ENCODE data around the gene MFSD11. TPM values are rescaled to one million over a fixed set of nuclear protein-coding genes. Genes with fewer than 3 reads are reported as not detected.
"Not testable (repeated sequence)": the region's sequence is repeated elsewhere in the genome, so short reads cannot be mapped to it uniquely, and the experiment has no call there.

MFSD11 gene
- total RNA-seq, 4 donors from 2014 or later, result 17.9 to 38.9 (median 26.3) TPM

GRCh38 chr17:76781056-76781982, 43.4 kb downstream of the MFSD11 start:
- ATAC-seq (ENCODE audit: low FRiP score) (no peak), DNase-seq (ENCODE audit: low spot score) (no peak)

DNA sequence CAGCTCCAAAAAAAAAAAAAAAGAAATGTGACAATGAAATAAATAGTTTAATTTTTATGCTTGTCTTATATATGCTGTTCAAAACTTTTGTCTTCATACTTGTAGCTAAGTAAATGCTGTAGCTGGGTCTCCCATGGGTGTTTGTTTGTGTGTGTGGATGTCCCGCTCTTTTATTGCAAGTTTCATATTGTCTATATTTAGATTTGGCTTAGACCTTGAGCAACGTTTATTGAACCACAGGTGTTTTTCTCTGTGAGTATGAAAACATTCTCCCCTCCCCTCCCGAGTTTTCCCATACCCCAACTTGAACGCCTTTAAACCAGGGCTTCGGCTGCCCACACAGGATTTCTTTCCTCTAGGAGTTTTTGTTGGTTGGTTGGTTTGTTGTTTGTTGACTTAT, 45.2 kb downstream of the MFSD11 start:
- TF ChIP-seq, protein P1, sequence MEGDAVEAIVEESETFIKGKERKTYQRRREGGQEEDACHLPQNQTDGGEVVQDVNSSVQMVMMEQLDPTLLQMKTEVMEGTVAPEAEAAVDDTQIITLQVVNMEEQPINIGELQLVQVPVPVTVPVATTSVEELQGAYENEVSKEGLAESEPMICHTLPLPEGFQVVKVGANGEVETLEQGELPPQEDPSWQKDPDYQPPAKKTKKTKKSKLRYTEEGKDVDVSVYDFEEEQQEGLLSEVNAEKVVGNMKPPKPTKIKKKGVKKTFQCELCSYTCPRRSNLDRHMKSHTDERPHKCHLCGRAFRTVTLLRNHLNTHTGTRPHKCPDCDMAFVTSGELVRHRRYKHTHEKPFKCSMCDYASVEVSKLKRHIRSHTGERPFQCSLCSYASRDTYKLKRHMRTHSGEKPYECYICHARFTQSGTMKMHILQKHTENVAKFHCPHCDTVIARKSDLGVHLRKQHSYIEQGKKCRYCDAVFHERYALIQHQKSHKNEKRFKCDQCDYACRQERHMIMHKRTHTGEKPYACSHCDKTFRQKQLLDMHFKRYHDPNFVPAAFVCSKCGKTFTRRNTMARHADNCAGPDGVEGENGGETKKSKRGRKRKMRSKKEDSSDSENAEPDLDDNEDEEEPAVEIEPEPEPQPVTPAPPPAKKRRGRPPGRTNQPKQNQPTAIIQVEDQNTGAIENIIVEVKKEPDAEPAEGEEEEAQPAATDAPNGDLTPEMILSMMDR (IDR thresholded peaks at IDR 0.05), result no peak
- ATAC-seq (ENCODE audit: low FRiP score), result no peak
- DNase-seq (ENCODE audit: low spot score), result no peak

More at GRCh38 chr17:76781056-76781982, 43.4 kb downstream of the MFSD11 start:
- TF ChIP-seq, protein P1 (IDR thresholded peaks at IDR 0.05), result no peak

DNA sequence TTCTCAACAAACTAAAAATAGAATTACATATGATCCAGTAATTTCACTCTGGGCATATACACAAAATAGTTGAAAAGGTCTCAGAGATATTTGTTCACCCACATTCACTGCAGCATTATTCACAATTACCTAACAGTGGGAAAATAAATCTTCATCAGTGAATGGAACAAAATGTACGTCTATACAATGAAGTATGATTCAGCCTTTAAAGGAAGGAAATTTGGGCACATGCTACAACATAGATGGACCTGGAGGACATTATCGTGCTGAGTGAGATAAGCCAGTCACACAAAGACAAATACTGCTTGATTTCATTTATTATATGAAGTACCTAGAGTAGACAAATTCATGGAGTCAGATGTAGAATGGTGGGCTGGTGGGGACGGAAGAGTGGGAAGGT, 47.0 kb downstream of the MFSD11 start:
- no peak for DNase-seq (ENCODE audit: low spot score)
- ATAC-seq (ENCODE audit: low FRiP score), result no peak
- TF ChIP-seq, protein P1 (IDR thresholded peaks at IDR 0.05), result no peak

DNA sequence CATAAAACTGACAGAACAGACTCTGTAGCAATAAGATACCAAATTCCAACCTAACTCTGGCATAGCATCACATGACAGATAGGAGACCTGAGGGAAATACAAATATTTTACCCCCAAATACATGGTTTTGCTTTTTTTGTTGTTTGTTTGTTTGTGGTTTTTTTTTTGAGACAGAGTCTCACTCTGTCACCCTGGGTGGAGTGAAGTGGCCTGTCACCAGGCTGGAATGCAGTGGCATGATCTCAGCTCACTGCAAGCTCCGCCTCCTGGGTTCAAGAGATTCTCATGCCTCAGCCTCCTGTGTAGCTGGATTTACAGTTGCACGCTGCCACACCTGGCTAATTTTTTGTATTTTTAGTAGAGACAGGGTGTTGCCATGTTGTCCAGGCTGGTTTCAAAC, 49.9 kb downstream of the MFSD11 start:
- DNase-seq (ENCODE audit: low spot score); ATAC-seq (ENCODE audit: low FRiP score): not testable (repeated sequence)

DNA sequence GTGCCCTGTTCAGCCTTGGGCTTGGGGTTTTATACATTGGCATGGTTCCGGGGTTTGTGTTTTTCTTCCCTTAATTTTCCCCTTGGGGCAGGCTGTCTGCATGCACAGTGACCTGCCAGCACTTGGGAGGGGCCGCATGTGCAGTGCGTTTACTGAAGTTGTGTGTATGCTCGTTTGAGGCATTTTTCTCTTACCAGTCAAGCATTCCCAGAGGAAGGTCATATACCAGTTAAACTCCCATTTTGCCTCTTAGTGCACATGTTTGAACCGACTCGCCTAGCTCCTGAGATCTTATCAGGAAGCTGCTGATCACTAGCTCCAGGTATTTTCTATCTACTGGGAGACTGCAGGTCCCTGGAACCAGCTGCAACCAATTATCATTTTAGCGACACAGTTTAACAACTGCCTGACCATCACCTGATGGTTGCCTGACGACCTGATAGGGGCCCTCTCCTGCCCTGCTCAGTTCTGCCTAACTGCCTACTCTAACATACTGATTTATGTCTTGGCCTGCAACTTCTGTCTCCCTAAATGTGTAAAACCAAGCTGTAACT, 51.4 kb downstream of the MFSD11 start:
- TF ChIP-seq, protein P1 (IDR thresholded peaks at IDR 0.05), result no peak
- no peak for ATAC-seq (ENCODE audit: low FRiP score)

DNA sequence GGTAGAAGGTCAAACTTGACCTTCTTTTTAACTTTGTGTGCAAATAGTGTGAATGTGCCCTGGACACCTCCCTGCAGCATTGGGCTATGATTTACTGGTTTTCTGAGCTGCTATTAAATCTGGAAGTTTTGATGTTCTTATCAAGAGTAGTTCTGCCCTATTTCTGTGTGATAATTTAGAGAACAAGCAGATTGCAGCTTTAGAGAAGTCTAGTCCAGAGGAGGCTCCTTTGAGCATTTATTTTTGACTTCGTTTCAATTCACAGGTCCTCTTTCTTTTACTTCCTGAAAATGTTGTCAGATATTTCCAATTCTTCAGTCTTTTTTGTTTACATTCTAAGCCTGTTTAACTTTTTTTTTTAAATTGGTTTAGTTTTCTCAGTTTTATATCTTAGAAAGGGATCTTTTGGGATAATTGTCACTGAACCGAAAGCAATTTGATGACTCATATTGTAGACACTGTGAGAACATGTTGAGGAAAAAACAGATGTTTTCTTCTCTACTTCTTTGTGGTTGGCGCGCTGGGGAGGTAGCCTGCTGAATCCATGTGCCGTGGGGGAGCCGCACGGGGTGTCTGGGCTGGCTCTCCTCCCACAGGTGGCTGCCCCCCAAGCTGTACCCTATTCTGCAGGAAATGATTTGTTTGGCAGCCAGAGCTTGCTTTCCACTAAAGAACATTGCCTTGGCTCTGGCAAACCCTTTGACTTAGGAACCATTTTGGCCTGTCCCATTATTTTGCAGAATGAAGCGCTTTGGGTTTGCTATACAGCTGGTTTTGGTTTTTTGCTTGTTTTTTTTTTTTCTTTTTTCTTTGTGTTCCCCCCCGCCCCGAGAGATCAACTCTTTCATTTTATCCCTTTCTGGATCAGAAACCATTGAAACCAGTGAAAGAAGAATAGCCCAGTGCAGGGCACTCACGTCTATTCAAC, 53.4 kb downstream of the MFSD11 start:
- TF ChIP-seq, protein P1 (IDR thresholded peaks at IDR 0.05), result no peak
- DNase-seq (ENCODE audit: low spot score) (no peak), ATAC-seq (ENCODE audit: low FRiP score) (no peak)

More for the DNA sequence above, 51.4 kb downstream of the MFSD11 start:
- DNase-seq (ENCODE audit: low spot score), result no peak

GRCh38 chr17:76792348-76792747, 54.4 kb downstream of the MFSD11 start:
- TF ChIP-seq, protein P1 (IDR thresholded peaks at IDR 0.05), result no peak
- ATAC-seq (ENCODE audit: low FRiP score) (no peak), DNase-seq (ENCODE audit: low spot score) (no peak)
